Measurements from ENCODE around the gene DUSP1.

GRCh38 chr5:172726966-172727365, 44.0 kb downstream of the DUSP1 start:
- no peak for TF ChIP-seq EP300 (IDR thresholded peaks at IDR 0.05)
- TF ChIP-seq CTCF (IDR thresholded peaks at IDR 0.05) = no peak
- no peak for TF ChIP-seq POLR2A (IDR thresholded peaks at IDR 0.05)
- no peak for TF ChIP-seq POLR2AphosphoS5 (IDR thresholded peaks at IDR 0.05)

All from gastroesophageal sphincter (tissue), 3 donors.